RPMI8226 (cell line): ENCODE results near the gene TMEM145.
A peak's percentile ranks its signal among the peaks of the same experiment; 100 is the strongest.
"Not testable (repeated sequence)": the region's sequence is repeated elsewhere in the genome, so short reads cannot be mapped to it uniquely, and the experiment has no call there.

Experiments used
- DNase-seq: peaks from one replicate; pipeline ENCODE4 v3.0.0-alpha.2; 2015

Gene TMEM145

GRCh38 chr19:42316223-42317211 is 3.4 kb downstream of the TMEM145 start:
- peak; percentile 44 for DNase-seq

GRCh38 chr19:42317535-42317934 is 4.4 kb downstream of the TMEM145 start:
- no peak for DNase-seq

- DNase-seq = no peak
Measured at GRCh38 chr19:42322305-42322704, 9.2 kb downstream of the TMEM145 start.

- no peak for DNase-seq
Measured at GRCh38 chr19:42323473-42323851, 10.4 kb downstream of the TMEM145 start.

- peak; percentile 35 for DNase-seq
Measured at GRCh38 chr19:42323852-42324654, 10.9 kb downstream of the TMEM145 start.

DNA sequence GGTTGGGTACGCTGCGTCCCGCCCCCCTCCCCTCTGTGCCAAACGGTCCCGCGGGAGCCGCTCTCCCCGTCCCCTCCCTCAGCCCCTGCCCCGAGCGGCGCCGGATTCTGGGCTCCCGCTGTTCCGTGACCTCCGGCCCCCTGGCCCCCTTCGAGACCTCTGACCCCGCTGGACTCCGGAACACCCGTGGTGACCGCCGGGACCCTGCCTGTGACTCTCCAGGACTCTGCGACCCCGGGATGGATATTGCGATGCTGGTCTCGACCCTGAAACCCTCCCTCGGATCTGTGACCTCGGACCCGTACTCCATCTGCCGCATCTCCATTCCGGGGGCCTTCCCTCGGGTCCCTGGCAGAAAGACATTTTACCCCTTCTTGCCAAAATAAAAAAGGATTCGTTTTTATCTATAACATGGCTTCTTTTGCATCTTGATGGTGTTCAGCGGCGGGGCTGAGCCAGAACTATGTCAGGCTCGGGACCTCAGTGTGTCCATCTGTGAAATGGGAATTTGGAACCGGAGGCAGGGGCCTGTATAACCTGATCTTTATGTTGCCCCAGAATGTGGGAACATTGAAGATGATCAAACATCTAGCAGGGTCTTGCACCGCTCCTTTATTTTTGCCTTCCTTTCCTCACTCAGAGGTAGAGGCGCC is 11.7 kb downstream of the TMEM145 start:
- DNase-seq = no peak

- peak; percentile 96 for DNase-seq
Measured at GRCh38 chr19:42325308-42325895, 12.3 kb downstream of the TMEM145 start, which contains the start of gene MEGF8. TSS of gene MEGF8 (plus strand) at chr19:42325635. CDS start at chr19:42326244, 609 bp downstream.

DNA sequence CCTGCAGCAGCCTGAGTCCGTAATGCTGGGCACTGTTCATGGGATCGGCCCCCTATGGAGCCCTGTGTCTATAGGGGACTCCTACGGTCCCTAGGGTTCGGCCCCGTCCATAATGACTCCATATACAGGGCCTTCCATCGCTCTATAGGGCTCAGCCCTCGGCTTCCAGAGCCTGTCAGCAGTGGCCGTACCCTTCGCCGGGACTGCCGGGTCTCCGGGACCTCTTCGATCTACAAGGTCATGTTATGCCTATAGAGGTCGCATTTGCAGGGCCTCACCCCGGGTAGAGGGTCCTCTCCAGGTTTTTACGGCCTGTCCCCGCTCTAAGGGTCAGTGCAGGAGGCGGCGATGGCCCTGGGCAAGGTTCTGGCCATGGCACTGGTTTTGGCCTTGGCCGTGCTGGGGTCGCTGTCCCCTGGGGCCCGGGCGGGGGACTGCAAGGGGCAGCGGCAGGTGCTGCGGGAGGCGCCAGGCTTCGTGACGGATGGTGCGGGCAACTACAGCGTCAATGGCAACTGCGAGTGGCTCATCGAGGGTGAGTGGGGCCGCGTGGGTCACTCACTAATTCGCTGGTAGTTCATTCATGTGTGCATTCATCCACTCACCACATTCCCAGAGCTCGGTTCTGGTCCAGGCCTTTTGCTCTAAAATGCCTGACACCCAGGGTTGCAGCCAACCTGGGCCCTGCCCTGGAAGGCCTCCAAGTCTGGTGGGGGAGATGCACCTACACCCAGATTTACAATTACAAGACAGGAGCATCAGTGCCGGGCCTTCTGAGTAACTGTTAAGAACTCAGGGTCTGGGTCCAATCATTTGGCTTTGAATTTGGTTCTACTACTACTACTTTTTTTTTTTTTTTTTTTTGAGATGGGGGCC is 13.0 kb downstream of the TMEM145 start:
- no peak for DNase-seq

GRCh38 chr19:42326969-42327368 is 13.9 kb downstream of the TMEM145 start:
- DNase-seq = no peak

- no peak for DNase-seq
Measured at GRCh38 chr19:42327381-42327780, 14.3 kb downstream of the TMEM145 start.

DNA sequence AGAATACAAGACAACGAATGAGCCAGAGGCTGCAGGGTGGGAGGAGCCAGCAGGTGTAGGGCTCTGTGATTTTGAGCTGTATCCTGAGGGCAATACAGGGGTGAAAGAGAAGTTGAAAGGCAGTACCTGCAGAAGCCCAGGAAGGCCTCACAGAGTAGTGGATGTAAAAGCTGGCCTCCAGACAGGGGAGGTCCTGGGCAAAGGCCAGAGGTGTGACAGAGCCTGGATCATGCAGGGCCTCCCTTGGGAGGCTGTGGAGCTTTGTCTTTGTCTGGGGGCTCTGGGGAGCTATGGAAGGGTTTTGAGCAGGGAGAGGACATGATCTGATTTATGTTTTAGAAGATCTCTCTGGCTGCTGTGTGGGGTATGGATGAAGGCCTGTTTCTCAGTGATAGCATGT is 15.0 kb downstream of the TMEM145 start:
- DNase-seq = no peak

DNA sequence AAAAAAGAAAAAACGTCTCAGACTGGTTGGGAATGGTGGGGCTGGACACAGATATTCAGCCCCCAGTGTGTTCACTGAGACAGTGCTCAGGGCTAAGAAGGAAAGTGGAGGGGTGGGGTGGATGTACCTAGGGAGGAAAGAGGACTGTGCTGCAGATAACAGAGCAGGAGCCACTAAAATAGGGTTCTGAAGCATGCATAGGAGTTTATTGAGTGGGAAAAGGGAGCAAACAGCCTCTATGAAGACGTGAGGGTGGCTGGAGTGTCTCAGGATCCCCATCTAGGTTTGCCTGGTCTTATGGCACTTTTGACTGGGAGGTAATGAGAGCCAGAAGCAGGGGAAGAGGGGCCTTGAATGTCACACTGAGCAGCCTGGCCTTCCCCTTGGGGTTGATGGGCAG is 15.7 kb downstream of the TMEM145 start:
- no peak for DNase-seq

GRCh38 chr19:42330241-42330711 is 17.2 kb downstream of the TMEM145 start:
- DNase-seq = no peak

GRCh38 chr19:42331333-42331732 is 18.2 kb downstream of the TMEM145 start:
- not testable (repeated sequence) for DNase-seq

GRCh38 chr19:42332059-42332458 is 18.9 kb downstream of the TMEM145 start:
- no peak for DNase-seq

DNA sequence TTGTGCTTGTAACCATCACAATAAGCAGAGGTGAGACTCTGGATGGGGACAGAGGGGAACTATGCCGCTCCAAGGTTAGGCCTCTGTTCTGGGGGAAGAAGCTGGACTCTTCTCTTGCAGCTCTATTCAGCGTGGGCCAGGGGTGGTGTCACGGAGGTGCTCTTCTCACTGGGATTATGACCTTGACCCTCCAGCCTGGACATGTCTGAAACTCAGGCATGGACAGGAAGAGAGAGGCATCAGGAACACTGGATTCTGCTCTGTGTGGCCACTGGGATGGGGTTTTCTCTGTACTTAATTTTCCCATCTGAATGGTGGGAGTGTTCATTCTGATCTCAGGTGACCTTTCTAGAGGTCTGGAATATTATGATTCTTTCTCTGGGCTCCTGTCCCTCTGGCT is 19.9 kb downstream of the TMEM145 start:
- DNase-seq = no peak

DNA sequence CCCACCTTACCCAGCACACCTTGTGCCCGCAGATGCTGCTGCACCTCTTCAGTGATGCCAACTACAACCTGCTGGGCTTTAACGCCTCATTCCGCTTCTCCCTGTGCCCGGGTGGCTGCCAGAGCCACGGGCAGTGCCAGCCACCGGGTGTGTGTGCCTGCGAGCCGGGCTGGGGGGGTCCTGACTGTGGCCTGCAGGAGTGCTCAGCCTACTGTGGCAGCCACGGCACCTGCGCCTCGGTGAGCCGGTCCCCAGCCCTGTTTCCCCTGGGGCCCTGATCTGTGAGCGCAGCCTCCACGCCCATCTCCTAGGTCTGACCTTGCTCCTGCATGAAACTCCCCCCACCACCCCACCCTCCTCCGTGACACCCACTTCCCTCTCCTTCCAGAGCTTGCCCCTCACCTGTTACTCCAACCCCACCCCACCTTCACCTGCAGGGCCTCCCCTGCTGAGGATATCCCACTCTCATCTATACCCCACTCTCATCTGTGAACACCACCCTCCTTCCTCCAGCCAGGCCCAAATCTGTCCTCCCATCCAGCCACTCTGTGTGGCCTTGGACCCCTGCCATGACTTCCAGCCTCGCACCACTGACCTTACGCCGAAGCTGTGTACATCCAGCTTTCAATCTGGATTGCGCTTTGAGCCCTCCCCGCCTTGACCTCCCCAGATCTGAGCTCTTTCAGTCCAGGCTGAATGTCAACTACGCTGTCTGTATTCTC is 21.0 kb downstream of the TMEM145 start:
- no peak for DNase-seq

DNA sequence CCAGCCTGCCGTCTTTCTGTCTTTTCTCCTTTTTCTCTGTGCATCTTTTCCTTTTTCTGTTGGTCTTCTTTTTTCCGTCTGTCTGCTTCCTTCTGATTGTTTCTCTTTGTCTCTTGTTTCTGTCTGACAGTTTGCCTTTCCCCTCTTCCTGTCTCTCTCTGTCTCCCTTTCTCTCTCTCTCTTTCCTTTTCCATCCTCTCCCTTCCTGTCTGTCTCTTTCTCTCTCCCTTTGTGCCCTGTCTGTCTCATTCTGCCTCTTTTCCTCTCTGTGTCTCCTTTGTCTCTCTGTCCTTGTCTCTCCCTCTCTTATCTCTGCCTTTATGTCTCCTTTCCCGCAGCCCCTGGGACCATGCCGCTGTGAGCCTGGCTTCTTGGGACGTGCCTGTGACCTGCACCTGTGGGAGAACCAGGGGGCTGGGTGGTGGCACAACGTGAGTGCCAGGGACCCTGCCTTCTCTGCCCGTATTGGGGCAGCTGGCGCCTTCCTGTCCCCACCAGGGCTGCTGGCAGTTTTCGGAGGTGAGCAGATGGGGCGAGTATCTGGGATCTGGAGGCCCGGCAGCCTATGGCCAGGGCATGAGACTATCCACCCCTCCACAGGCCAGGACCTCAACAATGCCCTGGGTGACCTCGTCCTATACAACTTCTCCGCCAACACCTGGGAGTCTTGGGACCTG is 21.7 kb downstream of the TMEM145 start:
- no peak for DNase-seq

GRCh38 chr19:42335374-42335936 is 22.3 kb downstream of the TMEM145 start:
- DNase-seq = no peak

- DNase-seq = no peak
Measured at GRCh38 chr19:42335971-42336370, 22.9 kb downstream of the TMEM145 start.
